ENCODE data around the gene TBC1D10A.

- TF ChIP-seq EP300 (IDR thresholded peaks at IDR 0.05), result no peak
- no peak for TF ChIP-seq CTCF (IDR thresholded peaks at IDR 0.05)
These were observed 14.4 kb upstream of the TBC1D10A start for GRCh38 chr22:30340911-30341685.
